WTC11 (cell line): ENCODE data around the gene SLIT3. TPM values are rescaled to one million over a fixed set of nuclear protein-coding genes. Genes with fewer than 3 reads are reported as not detected.

Source experiments
- ATAC-seq: fragments of 200-7000 bp; cut with Tn5 transposase; 2 replicates; pipeline ENCODE4 v1.10.0; 2021; ENCODE audit warnings: mild to moderate bottlenecking, moderate library complexity
- CTCF ChIA-PET: fragments of 300-600 bp; sonication (Branson Sonifier 250); formaldehyde crosslinking; loops from one replicate; lab custom pipeline; 2021; ENCODE audit warnings: antibody characterized with exemption; lab: Charles Lee
- POLR2A ChIA-PET: fragments of 350-600 bp; sonication (Branson Sonifier 250); formaldehyde crosslinking; loops from one replicate; lab custom pipeline; 2021; ENCODE audit warnings: antibody characterized with exemption; lab: Charles Lee
- DNase-seq: peaks from one replicate; pipeline ENCODE4 v3.0.0; 2021; ENCODE audit warnings: low spot score
- H3K27ac Mint-ChIP-seq: 2 replicates; pipeline ENCODE4 v1.8.0; 2021; ENCODE audit warnings: mixed read lengths
- H3K27me3 Mint-ChIP-seq: 2 replicates; pipeline ENCODE4 v1.8.0; 2021; ENCODE audit warnings: low read depth, mild to moderate bottlenecking, moderate library complexity, mixed read lengths
- H3K36me3 Mint-ChIP-seq: 2 replicates; pipeline ENCODE4 v1.8.0; 2021; ENCODE audit warnings: mixed read lengths
- H3K4me1 Mint-ChIP-seq: 2 replicates; pipeline ENCODE4 v1.8.0; 2022; ENCODE audit warnings: mixed read lengths
- H3K4me3 Mint-ChIP-seq: 2 replicates; pipeline ENCODE4 v1.8.0; 2021; ENCODE audit warnings: mild to moderate bottlenecking, moderate library complexity, mixed read lengths
- H3K9me3 Mint-ChIP-seq: 2 replicates; pipeline ENCODE4 v1.8.0; 2021; ENCODE audit warnings: mixed read lengths
- CBFB ChIP-seq: sonication (generic); formaldehyde crosslinking; IDR thresholded peaks from 2 replicates; pipeline ENCODE4 v1.8.1; 2022; ENCODE audit warnings: mild to moderate bottlenecking, low read depth, missing genetic modification reagents
- EMX1 ChIP-seq: fragments of 250-450 bp; sonication (Bioruptor Pico); IDR thresholded peaks from 2 replicates; pipeline ENCODE4 v1.8.0; 2021; ENCODE audit warnings: mild to moderate bottlenecking
- FOXP1 ChIP-seq: sonication (generic); formaldehyde crosslinking; IDR thresholded peaks from 2 replicates; pipeline ENCODE4 v1.8.0; 2022; ENCODE audit warnings: missing genetic modification reagents, mild to moderate bottlenecking, moderate library complexity, borderline replicate concordance
- GABPB1 ChIP-seq: sonication (generic); formaldehyde crosslinking; IDR thresholded peaks from 2 replicates; pipeline ENCODE4 v1.8.1; 2023; ENCODE audit warnings: mild to moderate bottlenecking, missing genetic modification reagents
- GTF2I ChIP-seq: fragments of 250-450 bp; sonication (Bioruptor Pico); conservative IDR thresholded peaks from 2 replicates; pipeline ENCODE4 v1.4.0; 2021; ENCODE audit warnings: mild to moderate bottlenecking
- NFE2L1 ChIP-seq: sonication (generic); formaldehyde crosslinking; IDR thresholded peaks from 2 replicates; pipeline ENCODE4 v1.8.1; 2023; ENCODE audit warnings: missing genetic modification reagents
- PRRX2 ChIP-seq: fragments of 250-450 bp; sonication (Bioruptor Pico); IDR thresholded peaks from 2 replicates; pipeline ENCODE4 v1.8.0; 2021; ENCODE audit warnings: mild to moderate bottlenecking
- ZNF232 ChIP-seq: sonication (generic); formaldehyde crosslinking; IDR thresholded peaks from 2 replicates; pipeline ENCODE4 v1.8.0; 2022; ENCODE audit warnings: mild to moderate bottlenecking, missing genetic modification reagents
- ZNF317 ChIP-seq: sonication (generic); formaldehyde crosslinking; IDR thresholded peaks from 2 replicates; pipeline ENCODE4 v1.8.1; 2023; ENCODE audit warnings: low read depth, mild to moderate bottlenecking, moderate library complexity, missing genetic modification reagents, borderline replicate concordance
- ZNF416 ChIP-seq: fragments of 250-450 bp; sonication (Bioruptor Pico); IDR thresholded peaks from 2 replicates; pipeline ENCODE4 v1.9.0; 2021; ENCODE audit warnings: mild to moderate bottlenecking, inconsistent platforms
- ZNF423 ChIP-seq: fragments of 250-450 bp; sonication (Bioruptor Pico); IDR thresholded peaks from 2 replicates; pipeline ENCODE4 v2.1.2; 2022; ENCODE audit warnings: mild to moderate bottlenecking, moderate library complexity
- total RNA-seq: library from RNA; stranded (reverse); gene quantifications from 3 replicates; pipeline ENCODE4 v1.2.3, GENCODE V29; 2021
- TF ChIP-seq, protein P1 (sequence below): sonication (generic); formaldehyde crosslinking; IDR thresholded peaks from 2 replicates; pipeline ENCODE4 v1.8.0; 2022; ENCODE audit warnings: mild to moderate bottlenecking, missing genetic modification reagents
- TF ChIP-seq, protein P2 (sequence below): sonication (generic); formaldehyde crosslinking; conservative IDR thresholded peaks from 2 replicates; pipeline ENCODE4 v1.8.1; 2023; ENCODE audit warnings: mild to moderate bottlenecking, low read depth, missing genetic modification reagents, moderate library complexity
- TF ChIP-seq, protein P3 (sequence below): sonication (generic); formaldehyde crosslinking; IDR thresholded peaks from 2 replicates; pipeline ENCODE4 v1.8.0; 2022; ENCODE audit warnings: missing genetic modification reagents
- TF ChIP-seq, protein P4 (sequence below): sonication (generic); formaldehyde crosslinking; IDR thresholded peaks from 2 replicates; pipeline ENCODE4 v1.8.0; 2023; ENCODE audit warnings: missing genetic modification reagents
- TF ChIP-seq, protein P5 (sequence below): fragments of 250-450 bp; sonication (Bioruptor Pico); IDR thresholded peaks from 2 replicates; pipeline ENCODE4 v1.9.0; 2021; ENCODE audit warnings: mild to moderate bottlenecking
- TF ChIP-seq, protein P6 (sequence below): sonication (generic); formaldehyde crosslinking; IDR thresholded peaks from 2 replicates; pipeline ENCODE4 v1.8.1; 2023; ENCODE audit warnings: mild to moderate bottlenecking, missing genetic modification reagents
- TF ChIP-seq, protein P7 (sequence below): sonication (generic); formaldehyde crosslinking; IDR thresholded peaks from 2 replicates; pipeline ENCODE4 v1.8.0; 2023; ENCODE audit warnings: mild to moderate bottlenecking, missing genetic modification reagents

Gene SLIT3
- total RNA-seq, 1 experiment from 2014 or later, result 1.9 TPM

DNA sequence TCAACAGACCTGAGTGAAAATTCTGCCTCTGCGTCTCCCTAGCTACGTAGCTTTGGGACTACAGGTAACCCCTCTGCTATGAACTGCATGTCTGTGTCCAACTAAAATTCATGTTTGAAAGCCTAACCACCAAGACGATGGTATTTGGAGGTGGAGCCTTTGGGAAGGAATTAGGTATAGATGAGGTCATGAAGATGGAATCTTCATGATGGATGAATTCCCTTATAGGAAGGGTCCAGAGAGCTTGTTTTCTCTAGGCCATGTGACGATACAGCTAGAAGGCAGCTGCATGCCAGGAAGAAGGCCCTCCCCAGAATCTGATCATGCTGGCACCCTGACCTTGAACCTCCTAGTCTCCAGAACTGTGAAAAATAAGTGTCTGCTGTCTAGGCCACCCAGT, 296.4 kb downstream of the SLIT3 start:
- Mint-ChIP-seq H3K9me3 (no peaks in the 10 kb centered on the region), H3K4me3 (no peak overlapping the region), H3K27me3 (peaks cover 9% of the 10 kb centered on the region), H3K4me1 (peaks cover 36% of the 10 kb centered on the region), H3K36me3 (no peaks in the 10 kb centered on the region), H3K27ac (no peak overlapping the region)
- DNase-seq, result no peak
- CTCF ChIA-PET, result interaction anchor here (0.7 to 2.4 kb wide), 4 partner anchors 9 to 261 kb away, joined by 3 to 9 read pairs (median 4); no protein-coding TSS in a partner anchor
- TF ChIP-seq CBFB (CRISPR knock-in tag) (no peak), ZNF416 (CRISPR knock-in tag) (no peak)
- POLR2A ChIA-PET, result interaction anchor here (0.5 kb wide), 1 partner anchor 542 kb away, joined by 3 read pairs; no protein-coding TSS in a partner anchor
- no peak for ATAC-seq

DNA sequence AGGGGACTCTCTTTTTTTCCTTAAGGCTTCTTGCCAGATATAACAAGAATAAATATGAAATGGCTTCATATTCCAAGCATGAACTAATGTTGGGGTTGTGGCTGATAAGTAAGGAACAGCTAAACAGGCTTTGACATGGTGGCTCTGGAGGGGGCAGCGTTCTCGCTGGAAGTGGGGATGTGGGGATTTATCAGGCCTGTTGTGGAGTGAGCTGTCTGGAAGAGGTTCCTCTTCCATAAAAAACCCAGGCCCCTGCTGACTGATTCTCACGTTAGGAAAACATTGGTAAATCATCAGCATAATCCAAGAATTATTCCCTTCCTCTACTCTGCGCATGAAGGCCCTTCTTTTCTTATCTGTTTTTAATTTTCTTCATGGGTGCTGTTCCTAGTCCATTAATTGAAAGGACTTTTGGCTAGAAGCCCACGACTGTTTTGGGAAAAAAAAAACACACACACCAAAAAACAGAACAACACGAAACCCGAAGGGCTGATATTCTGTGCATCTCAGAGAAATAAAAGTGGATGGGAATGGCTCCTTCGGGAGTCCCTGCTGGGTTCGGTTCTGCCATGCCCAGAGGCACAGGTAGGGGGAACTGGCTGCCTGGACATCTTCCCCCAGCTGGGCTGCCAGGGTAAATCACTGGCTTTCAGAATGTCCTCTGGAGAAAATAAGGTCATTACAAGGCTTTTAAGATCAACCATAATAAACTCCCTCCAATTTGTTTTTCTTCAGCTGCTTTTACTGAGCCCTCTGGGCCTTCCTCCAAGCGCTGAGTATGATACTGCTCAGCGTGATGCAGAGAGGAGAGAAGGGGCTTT, 297.0 kb downstream of the SLIT3 start:
- Mint-ChIP-seq H3K9me3 (no peaks in the 10 kb centered on the region), H3K27me3 (peaks cover 9% of the 10 kb centered on the region), H3K27ac (no peak overlapping the region), H3K4me3 (no peak overlapping the region), H3K36me3 (no peaks in the 10 kb centered on the region), H3K4me1 (peaks cover 36% of the 10 kb centered on the region)
- TF ChIP-seq ZNF317 (CRISPR knock-in tag), result no peak
- TF ChIP-seq, protein P1, sequence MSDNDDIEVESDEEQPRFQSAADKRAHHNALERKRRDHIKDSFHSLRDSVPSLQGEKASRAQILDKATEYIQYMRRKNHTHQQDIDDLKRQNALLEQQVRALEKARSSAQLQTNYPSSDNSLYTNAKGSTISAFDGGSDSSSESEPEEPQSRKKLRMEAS (CRISPR knock-in tag), result no peak
- TF ChIP-seq, protein P2, sequence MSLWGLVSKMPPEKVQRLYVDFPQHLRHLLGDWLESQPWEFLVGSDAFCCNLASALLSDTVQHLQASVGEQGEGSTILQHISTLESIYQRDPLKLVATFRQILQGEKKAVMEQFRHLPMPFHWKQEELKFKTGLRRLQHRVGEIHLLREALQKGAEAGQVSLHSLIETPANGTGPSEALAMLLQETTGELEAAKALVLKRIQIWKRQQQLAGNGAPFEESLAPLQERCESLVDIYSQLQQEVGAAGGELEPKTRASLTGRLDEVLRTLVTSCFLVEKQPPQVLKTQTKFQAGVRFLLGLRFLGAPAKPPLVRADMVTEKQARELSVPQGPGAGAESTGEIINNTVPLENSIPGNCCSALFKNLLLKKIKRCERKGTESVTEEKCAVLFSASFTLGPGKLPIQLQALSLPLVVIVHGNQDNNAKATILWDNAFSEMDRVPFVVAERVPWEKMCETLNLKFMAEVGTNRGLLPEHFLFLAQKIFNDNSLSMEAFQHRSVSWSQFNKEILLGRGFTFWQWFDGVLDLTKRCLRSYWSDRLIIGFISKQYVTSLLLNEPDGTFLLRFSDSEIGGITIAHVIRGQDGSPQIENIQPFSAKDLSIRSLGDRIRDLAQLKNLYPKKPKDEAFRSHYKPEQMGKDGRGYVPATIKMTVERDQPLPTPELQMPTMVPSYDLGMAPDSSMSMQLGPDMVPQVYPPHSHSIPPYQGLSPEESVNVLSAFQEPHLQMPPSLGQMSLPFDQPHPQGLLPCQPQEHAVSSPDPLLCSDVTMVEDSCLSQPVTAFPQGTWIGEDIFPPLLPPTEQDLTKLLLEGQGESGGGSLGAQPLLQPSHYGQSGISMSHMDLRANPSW (CRISPR knock-in tag), result no peak
- TF ChIP-seq GTF2I (CRISPR knock-in tag), result no peak
- TF ChIP-seq GABPB1 (CRISPR knock-in tag), result no peak
- TF ChIP-seq EMX1 (CRISPR knock-in tag), result no peak
- no peak for TF ChIP-seq FOXP1 (CRISPR knock-in tag)
- TF ChIP-seq, protein P3, sequence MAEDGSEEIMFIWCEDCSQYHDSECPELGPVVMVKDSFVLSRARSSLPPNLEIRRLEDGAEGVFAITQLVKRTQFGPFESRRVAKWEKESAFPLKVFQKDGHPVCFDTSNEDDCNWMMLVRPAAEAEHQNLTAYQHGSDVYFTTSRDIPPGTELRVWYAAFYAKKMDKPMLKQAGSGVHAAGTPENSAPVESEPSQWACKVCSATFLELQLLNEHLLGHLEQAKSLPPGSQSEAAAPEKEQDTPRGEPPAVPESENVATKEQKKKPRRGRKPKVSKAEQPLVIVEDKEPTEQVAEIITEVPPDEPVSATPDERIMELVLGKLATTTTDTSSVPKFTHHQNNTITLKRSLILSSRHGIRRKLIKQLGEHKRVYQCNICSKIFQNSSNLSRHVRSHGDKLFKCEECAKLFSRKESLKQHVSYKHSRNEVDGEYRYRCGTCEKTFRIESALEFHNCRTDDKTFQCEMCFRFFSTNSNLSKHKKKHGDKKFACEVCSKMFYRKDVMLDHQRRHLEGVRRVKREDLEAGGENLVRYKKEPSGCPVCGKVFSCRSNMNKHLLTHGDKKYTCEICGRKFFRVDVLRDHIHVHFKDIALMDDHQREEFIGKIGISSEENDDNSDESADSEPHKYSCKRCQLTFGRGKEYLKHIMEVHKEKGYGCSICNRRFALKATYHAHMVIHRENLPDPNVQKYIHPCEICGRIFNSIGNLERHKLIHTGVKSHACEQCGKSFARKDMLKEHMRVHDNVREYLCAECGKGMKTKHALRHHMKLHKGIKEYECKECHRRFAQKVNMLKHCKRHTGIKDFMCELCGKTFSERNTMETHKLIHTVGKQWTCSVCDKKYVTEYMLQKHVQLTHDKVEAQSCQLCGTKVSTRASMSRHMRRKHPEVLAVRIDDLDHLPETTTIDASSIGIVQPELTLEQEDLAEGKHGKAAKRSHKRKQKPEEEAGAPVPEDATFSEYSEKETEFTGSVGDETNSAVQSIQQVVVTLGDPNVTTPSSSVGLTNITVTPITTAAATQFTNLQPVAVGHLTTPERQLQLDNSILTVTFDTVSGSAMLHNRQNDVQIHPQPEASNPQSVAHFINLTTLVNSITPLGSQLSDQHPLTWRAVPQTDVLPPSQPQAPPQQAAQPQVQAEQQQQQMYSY (CRISPR knock-in tag), result no peak
- no peak for TF ChIP-seq ZNF232 (CRISPR knock-in tag)
- TF ChIP-seq NFE2L1 (CRISPR knock-in tag), result no peak
- TF ChIP-seq, protein P4, sequence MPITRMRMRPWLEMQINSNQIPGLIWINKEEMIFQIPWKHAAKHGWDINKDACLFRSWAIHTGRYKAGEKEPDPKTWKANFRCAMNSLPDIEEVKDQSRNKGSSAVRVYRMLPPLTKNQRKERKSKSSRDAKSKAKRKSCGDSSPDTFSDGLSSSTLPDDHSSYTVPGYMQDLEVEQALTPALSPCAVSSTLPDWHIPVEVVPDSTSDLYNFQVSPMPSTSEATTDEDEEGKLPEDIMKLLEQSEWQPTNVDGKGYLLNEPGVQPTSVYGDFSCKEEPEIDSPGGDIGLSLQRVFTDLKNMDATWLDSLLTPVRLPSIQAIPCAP (CRISPR knock-in tag), result no peak
- no peak for TF ChIP-seq ZNF423
- TF ChIP-seq, protein P5, sequence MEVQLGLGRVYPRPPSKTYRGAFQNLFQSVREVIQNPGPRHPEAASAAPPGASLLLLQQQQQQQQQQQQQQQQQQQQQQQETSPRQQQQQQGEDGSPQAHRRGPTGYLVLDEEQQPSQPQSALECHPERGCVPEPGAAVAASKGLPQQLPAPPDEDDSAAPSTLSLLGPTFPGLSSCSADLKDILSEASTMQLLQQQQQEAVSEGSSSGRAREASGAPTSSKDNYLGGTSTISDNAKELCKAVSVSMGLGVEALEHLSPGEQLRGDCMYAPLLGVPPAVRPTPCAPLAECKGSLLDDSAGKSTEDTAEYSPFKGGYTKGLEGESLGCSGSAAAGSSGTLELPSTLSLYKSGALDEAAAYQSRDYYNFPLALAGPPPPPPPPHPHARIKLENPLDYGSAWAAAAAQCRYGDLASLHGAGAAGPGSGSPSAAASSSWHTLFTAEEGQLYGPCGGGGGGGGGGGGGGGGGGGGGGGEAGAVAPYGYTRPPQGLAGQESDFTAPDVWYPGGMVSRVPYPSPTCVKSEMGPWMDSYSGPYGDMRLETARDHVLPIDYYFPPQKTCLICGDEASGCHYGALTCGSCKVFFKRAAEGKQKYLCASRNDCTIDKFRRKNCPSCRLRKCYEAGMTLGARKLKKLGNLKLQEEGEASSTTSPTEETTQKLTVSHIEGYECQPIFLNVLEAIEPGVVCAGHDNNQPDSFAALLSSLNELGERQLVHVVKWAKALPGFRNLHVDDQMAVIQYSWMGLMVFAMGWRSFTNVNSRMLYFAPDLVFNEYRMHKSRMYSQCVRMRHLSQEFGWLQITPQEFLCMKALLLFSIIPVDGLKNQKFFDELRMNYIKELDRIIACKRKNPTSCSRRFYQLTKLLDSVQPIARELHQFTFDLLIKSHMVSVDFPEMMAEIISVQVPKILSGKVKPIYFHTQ (CRISPR knock-in tag), result no peak
- no peak for TF ChIP-seq PRRX2
- TF ChIP-seq, protein P6, sequence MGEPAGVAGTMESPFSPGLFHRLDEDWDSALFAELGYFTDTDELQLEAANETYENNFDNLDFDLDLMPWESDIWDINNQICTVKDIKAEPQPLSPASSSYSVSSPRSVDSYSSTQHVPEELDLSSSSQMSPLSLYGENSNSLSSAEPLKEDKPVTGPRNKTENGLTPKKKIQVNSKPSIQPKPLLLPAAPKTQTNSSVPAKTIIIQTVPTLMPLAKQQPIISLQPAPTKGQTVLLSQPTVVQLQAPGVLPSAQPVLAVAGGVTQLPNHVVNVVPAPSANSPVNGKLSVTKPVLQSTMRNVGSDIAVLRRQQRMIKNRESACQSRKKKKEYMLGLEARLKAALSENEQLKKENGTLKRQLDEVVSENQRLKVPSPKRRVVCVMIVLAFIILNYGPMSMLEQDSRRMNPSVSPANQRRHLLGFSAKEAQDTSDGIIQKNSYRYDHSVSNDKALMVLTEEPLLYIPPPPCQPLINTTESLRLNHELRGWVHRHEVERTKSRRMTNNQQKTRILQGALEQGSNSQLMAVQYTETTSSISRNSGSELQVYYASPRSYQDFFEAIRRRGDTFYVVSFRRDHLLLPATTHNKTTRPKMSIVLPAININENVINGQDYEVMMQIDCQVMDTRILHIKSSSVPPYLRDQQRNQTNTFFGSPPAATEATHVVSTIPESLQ, result no peak
- TF ChIP-seq, protein P7, sequence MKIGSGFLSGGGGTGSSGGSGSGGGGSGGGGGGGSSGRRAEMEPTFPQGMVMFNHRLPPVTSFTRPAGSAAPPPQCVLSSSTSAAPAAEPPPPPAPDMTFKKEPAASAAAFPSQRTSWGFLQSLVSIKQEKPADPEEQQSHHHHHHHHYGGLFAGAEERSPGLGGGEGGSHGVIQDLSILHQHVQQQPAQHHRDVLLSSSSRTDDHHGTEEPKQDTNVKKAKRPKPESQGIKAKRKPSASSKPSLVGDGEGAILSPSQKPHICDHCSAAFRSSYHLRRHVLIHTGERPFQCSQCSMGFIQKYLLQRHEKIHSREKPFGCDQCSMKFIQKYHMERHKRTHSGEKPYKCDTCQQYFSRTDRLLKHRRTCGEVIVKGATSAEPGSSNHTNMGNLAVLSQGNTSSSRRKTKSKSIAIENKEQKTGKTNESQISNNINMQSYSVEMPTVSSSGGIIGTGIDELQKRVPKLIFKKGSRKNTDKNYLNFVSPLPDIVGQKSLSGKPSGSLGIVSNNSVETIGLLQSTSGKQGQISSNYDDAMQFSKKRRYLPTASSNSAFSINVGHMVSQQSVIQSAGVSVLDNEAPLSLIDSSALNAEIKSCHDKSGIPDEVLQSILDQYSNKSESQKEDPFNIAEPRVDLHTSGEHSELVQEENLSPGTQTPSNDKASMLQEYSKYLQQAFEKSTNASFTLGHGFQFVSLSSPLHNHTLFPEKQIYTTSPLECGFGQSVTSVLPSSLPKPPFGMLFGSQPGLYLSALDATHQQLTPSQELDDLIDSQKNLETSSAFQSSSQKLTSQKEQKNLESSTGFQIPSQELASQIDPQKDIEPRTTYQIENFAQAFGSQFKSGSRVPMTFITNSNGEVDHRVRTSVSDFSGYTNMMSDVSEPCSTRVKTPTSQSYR, result no peak
- ChIA-PET POLR2A (interaction anchor here (0.5 kb wide), 1 partner anchor 543 kb away, joined by 3 read pairs; no protein-coding TSS in a partner anchor), CTCF (interaction anchor here (0.7 to 2.4 kb wide), 6 partner anchors 8 to 261 kb away, joined by 3 to 9 read pairs (median 4); no protein-coding TSS in a partner anchor)
- DNase-seq (peak; percentile 30), ATAC-seq (peak; percentile 70)
